ENCODE measurements around the gene DENND4A. TPM values are rescaled to one million over a fixed set of nuclear protein-coding genes. Genes with fewer than 3 reads are reported as not detected.

Gene DENND4A
- total RNA-seq, 3 donors from 2014 or later: 25.3 to 59.0 (median 48.2) TPM

DNA sequence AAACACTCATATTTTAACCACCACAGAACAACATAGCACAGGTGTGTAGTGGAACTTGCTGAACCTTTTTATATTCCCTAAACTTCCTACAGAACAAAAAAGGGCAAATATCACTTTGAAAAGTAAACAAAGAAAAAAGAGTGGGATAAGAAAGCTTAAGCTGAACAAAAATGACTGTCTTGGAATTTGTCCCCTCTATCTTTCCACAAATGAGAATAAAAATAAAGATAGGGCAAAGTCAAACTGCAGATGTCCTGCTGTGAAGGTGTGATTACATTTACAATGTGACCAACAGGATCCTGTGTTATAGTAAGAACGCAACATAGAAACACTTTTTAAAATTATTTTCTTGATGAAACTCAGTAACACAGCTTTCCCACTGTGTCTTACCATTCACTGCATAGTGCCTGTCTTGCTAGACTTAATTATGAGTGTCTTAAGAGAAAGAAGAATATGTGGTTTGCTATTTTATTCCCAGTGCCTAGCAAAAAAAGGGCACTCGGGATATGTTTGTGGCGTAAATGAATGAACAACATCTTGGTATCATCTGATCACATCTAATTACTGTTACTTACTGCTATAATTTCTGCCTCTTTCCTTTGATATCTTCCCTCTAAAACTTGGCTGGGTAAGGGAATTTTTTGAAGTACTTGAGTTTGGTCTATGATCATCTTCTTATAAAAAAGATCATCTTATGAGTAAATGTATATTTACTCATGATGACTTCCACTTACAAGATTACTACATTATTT is 67.5 kb downstream of the DENND4A start:
- DNase-seq (ENCODE audit: low spot score in 2 of 2): no peak
- TF ChIP-seq POLR2AphosphoS5 (IDR thresholded peaks at IDR 0.05) (no peak), CTCF (IDR thresholded peaks at IDR 0.05) (no peak), POLR2A (IDR thresholded peaks at IDR 0.05) (no peak)
- no peaks in the 10 kb centered on the region for H3K4me1 ChIP-seq
- no peak overlapping the region for H3K4me3 ChIP-seq
- no peaks in the 10 kb centered on the region for H3K27me3 ChIP-seq
- no peak overlapping the region for H3K27ac ChIP-seq
- H3K9me3 ChIP-seq: no peaks in the 10 kb centered on the region
- intact Hi-C loops (cut with DNase I; ENCODE audit: low total_unique reads): no loop called here
- peaks cover 4% of the 10 kb centered on the region for H3K36me3 ChIP-seq

DNA sequence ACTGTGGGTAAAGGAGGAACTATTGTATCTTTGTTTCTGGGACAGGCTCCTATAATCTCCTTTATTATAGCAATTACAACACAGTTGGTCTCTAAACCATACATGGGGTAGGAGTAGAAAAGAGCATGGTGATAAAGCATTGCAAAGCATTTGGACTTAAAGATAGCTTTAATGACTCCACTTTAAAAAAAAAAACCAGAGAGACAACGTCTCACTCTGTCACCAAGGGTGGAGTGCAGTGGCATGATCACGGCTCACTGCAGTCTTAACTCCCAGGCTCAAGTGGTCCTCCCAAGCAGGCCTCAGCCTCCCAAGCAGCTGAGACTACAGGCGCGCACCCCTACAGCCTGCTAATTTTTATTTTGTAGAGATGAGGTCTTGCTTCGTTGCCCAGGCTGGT is 68.2 kb downstream of the DENND4A start:
- Histone ChIP-seq H3K27ac (no peak overlapping the region), H3K36me3 (peaks cover 4% of the 10 kb centered on the region), H3K9me3 (no peaks in the 10 kb centered on the region), H3K4me3 (no peak overlapping the region), H3K27me3 (no peaks in the 10 kb centered on the region), H3K4me1 (no peaks in the 10 kb centered on the region)
- TF ChIP-seq POLR2AphosphoS5 (IDR thresholded peaks at IDR 0.05) (no peak), POLR2A (IDR thresholded peaks at IDR 0.05) (no peak), CTCF (IDR thresholded peaks at IDR 0.05) (no peak)
- DNase-seq (ENCODE audit: low spot score in 2 of 2): no peak
- intact Hi-C loops (cut with DNase I; ENCODE audit: low total_unique reads): no loop called here

- intact Hi-C loops (cut with DNase I; ENCODE audit: low total_unique reads): no loop called here
- Histone ChIP-seq H3K4me3 (no peak overlapping the region), H3K4me1 (no peaks in the 10 kb centered on the region), H3K9me3 (no peaks in the 10 kb centered on the region), H3K36me3 (peaks cover 4% of the 10 kb centered on the region), H3K27me3 (no peaks in the 10 kb centered on the region), H3K27ac (no peak overlapping the region)
- no peak for DNase-seq (ENCODE audit: low spot score in 2 of 2)
- no peak for TF ChIP-seq POLR2A (IDR thresholded peaks at IDR 0.05)
- TF ChIP-seq POLR2AphosphoS5 (IDR thresholded peaks at IDR 0.05): no peak
- TF ChIP-seq CTCF (IDR thresholded peaks at IDR 0.05): no peak
Observed at GRCh38 chr15:65722191-65722590, 69.9 kb downstream of the DENND4A start.

GRCh38 chr15:65712415-65712814 is 79.7 kb downstream of the DENND4A start:
- no peak overlapping the region for H3K27ac ChIP-seq
- H3K36me3 ChIP-seq: peaks cover 6% of the 10 kb centered on the region
- no peak for DNase-seq (ENCODE audit: low spot score in 2 of 2)
- H3K9me3 ChIP-seq: no peaks in the 10 kb centered on the region
- intact Hi-C loops (cut with DNase I; ENCODE audit: low total_unique reads): no loop called here
- TF ChIP-seq CTCF (IDR thresholded peaks at IDR 0.05): no peak
- no peaks in the 10 kb centered on the region for H3K27me3 ChIP-seq
- H3K4me3 ChIP-seq: no peak overlapping the region
- no peaks in the 10 kb centered on the region for H3K4me1 ChIP-seq

GRCh38 chr15:65695081-65695480 is 97.0 kb downstream of the DENND4A start:
- Histone ChIP-seq H3K36me3 (peaks cover 11% of the 10 kb centered on the region), H3K4me1 (no peaks in the 10 kb centered on the region), H3K27ac (no peak overlapping the region), H3K9me3 (no peaks in the 10 kb centered on the region), H3K4me3 (no peak overlapping the region), H3K27me3 (no peaks in the 10 kb centered on the region)
- TF ChIP-seq POLR2A (IDR thresholded peaks at IDR 0.05) (no peak), POLR2AphosphoS5 (IDR thresholded peaks at IDR 0.05) (no peak), CTCF (IDR thresholded peaks at IDR 0.05) (no peak)
- no peak for DNase-seq (ENCODE audit: low spot score in 2 of 2)
- intact Hi-C loops (cut with DNase I; ENCODE audit: low total_unique reads): no loop called here
